OCI-LY3 (cell line): ENCODE data around the gene CNIH1.

Source experiments
- EZH2phosphoT487 ChIP-seq: fragments of 200-600 bp; shearing (Covaris generic); IDR thresholded peaks from 2 replicates; pipeline ENCODE4 v1.6.1; 2018; ENCODE audit warnings: antibody characterized with exemption, mixed run types, low read depth
- TF ChIP-seq, protein P1 (sequence below): fragments of 200-600, 300-600 bp; sonication (generic); IDR thresholded peaks from 2 replicates; pipeline ENCODE4 v1.5.1; 2014; ENCODE audit warnings: antibody characterized with exemption, low read length, low read depth

DNA sequence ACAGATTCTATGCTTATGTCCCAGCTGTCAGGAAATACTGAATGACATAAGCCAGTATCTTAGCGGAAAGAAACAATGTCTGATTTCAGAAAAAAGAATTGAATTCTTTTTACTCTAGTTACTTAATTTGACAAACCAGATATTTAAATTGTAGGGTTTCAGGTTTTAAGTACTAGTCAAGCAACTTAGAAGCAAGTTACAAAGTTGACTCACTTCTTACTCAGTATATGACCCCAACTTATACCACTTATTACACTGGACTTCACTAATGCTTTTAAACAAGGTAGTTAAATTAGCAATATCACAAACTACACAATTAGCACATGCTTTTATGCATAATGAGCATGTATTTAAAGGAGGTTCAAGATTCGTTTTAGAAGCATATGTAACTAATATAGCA lies 40.5 kb upstream of the CNIH1 start:
- TF ChIP-seq, protein P1, sequence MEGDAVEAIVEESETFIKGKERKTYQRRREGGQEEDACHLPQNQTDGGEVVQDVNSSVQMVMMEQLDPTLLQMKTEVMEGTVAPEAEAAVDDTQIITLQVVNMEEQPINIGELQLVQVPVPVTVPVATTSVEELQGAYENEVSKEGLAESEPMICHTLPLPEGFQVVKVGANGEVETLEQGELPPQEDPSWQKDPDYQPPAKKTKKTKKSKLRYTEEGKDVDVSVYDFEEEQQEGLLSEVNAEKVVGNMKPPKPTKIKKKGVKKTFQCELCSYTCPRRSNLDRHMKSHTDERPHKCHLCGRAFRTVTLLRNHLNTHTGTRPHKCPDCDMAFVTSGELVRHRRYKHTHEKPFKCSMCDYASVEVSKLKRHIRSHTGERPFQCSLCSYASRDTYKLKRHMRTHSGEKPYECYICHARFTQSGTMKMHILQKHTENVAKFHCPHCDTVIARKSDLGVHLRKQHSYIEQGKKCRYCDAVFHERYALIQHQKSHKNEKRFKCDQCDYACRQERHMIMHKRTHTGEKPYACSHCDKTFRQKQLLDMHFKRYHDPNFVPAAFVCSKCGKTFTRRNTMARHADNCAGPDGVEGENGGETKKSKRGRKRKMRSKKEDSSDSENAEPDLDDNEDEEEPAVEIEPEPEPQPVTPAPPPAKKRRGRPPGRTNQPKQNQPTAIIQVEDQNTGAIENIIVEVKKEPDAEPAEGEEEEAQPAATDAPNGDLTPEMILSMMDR: no peak
- no peak for TF ChIP-seq EZH2phosphoT487
